Parathyroid adenoma (tissue), 2 donors: ENCODE data around the gene METTL1.
"Not testable (repeated sequence)": the region's sequence is repeated elsewhere in the genome, so short reads cannot be mapped to it uniquely, and the experiment has no call there.

Experiments used
- H2AFZ ChIP-seq: fragments of 300-600 bp; sonication (generic); one replicate; pipeline ENCODE4 v1.7.0; 2017; ENCODE audit warnings: antibody characterized with exemption, mild to moderate bottlenecking
- H3K27ac ChIP-seq: fragments of 300-600 bp; sonication (generic); one replicate; pipeline ENCODE4 v1.7.0; 2017
- H3K27me3 ChIP-seq: fragments of 300-600 bp; sonication (generic); one replicate; pipeline ENCODE4 v1.7.0; 2017; ENCODE audit warnings: low read length; ENCODE audit not compliant: control insufficient read depth, insufficient read depth
- H3K36me3 ChIP-seq: fragments of 300-600 bp; sonication (generic); one replicate; pipeline ENCODE4 v1.7.0; 2017; ENCODE audit warnings: low read length; ENCODE audit not compliant: control insufficient read depth, insufficient read depth
- H3K4me1 ChIP-seq: fragments of 300-600 bp; sonication (generic); one replicate; pipeline ENCODE4 v1.7.0; 2017; ENCODE audit warnings: control low read depth
- H3K4me2 ChIP-seq: fragments of 300-600 bp; sonication (generic); one replicate; pipeline ENCODE4 v1.7.0; 2017; ENCODE audit warnings: low read length
- H3K4me3 ChIP-seq: fragments of 300-600 bp; sonication (generic); one replicate; pipeline ENCODE4 v1.7.0; 2017; ENCODE audit warnings: low read depth, low read length
- H3K79me2 ChIP-seq: fragments of 300-600 bp; sonication (generic); one replicate; pipeline ENCODE4 v1.7.0; 2017; ENCODE audit warnings: control low read depth
- H3K9ac ChIP-seq: fragments of 300-600 bp; sonication (generic); one replicate; pipeline ENCODE4 v1.7.0; 2017; ENCODE audit warnings: mild to moderate bottlenecking
- H3K9me3 ChIP-seq: fragments of 300-600 bp; sonication (generic); one replicate; pipeline ENCODE4 v1.7.0; 2017; ENCODE audit warnings: low read length; ENCODE audit not compliant: control insufficient read depth
- TF ChIP-seq, protein P1 (sequence below): fragments of 300-600 bp; sonication (generic); IDR thresholded peaks from one replicate; pipeline ENCODE4 v1.7.0; 2017; ENCODE audit warnings: antibody characterized with exemption, mild to moderate bottlenecking
- donor health status: primary hyperparathyroidism.

METTL1 gene

DNA sequence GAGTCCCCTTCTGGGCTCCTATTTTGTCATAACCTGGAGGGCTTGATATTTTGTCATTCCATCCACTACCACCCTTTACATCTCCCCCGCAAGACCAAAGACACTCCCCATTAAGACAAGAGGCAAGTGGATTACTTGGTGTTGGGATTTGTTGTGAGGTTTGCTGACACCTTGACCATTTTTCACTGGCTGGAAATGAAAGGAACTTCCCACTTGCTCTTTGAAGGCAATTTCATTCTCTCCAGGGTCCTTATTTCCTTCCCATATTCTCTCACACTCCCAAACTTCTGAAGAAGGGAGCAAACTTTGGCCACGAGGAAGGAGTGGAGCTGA, 48.3 kb downstream of the METTL1 start:
- Histone ChIP-seq H3K4me2 (no peak overlapping the region), H3K9me3 (no peaks in the 10 kb centered on the region), H3K27ac (no peak overlapping the region), H3K4me3 (no peak overlapping the region), H3K9ac (no peak overlapping the region), H3K36me3 (no peaks in the 10 kb centered on the region), H3K27me3 (peaks cover 3% of the 10 kb centered on the region), H3K79me2 (no peaks in the 10 kb centered on the region), H2AFZ (no peak overlapping the region), H3K4me1 (peaks cover 8% of the 10 kb centered on the region)
- TF ChIP-seq, protein P1, sequence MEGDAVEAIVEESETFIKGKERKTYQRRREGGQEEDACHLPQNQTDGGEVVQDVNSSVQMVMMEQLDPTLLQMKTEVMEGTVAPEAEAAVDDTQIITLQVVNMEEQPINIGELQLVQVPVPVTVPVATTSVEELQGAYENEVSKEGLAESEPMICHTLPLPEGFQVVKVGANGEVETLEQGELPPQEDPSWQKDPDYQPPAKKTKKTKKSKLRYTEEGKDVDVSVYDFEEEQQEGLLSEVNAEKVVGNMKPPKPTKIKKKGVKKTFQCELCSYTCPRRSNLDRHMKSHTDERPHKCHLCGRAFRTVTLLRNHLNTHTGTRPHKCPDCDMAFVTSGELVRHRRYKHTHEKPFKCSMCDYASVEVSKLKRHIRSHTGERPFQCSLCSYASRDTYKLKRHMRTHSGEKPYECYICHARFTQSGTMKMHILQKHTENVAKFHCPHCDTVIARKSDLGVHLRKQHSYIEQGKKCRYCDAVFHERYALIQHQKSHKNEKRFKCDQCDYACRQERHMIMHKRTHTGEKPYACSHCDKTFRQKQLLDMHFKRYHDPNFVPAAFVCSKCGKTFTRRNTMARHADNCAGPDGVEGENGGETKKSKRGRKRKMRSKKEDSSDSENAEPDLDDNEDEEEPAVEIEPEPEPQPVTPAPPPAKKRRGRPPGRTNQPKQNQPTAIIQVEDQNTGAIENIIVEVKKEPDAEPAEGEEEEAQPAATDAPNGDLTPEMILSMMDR, result no peak

DNA sequence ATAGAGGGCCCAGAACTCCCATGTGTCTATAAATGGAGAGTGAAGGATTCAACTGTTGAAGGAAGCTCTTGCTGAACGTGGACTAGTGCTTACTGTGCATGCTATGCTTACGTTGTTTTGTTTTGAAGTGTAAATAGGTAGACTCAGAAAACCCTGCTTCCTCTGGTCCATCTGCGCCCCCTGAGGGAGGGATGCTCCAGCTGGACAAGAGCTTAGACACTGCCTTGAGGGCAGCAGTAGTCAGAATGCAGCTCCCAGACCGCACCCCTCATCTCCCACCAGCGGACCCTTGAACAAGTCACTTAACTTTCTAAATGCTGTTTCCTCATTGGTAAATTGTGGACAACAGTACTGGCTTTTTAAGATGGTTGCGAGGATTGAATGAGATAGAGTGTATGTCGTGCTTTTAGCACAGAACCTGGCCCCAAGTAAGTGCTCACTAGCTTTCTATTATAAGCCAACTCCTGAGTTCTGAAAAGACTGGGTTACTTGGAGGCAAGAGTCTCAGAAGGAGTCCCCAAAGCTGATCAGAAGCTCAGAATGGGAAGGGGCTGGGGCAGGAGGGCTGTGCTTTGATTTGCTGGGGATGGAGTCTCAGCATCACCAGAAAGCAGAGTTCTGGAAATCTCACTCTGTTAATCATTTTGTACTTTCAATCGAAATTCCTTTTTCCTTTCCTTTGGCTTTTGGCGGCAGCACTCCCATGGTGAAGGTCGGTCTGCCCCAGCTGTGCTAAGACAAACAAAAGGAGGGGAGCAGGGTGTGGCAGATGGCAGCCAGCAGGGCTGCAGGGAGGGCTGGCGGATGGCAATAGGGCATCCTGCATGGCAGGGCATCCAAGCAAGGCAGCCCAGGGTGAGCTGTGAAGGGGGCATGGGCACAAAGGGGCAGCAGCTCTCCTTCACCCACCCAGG, 48.9 kb downstream of the METTL1 start:
- Histone ChIP-seq H3K9ac (no peak overlapping the region), H3K4me3 (no peak overlapping the region), H3K36me3 (no peaks in the 10 kb centered on the region), H2AFZ (no peak overlapping the region), H3K4me2 (no peak overlapping the region), H3K27ac (no peak overlapping the region), H3K4me1 (peaks cover 4% of the 10 kb centered on the region), H3K9me3 (no peaks in the 10 kb centered on the region), H3K27me3 (peaks cover 3% of the 10 kb centered on the region), H3K79me2 (no peaks in the 10 kb centered on the region)
- TF ChIP-seq, protein P1, result no peak

DNA sequence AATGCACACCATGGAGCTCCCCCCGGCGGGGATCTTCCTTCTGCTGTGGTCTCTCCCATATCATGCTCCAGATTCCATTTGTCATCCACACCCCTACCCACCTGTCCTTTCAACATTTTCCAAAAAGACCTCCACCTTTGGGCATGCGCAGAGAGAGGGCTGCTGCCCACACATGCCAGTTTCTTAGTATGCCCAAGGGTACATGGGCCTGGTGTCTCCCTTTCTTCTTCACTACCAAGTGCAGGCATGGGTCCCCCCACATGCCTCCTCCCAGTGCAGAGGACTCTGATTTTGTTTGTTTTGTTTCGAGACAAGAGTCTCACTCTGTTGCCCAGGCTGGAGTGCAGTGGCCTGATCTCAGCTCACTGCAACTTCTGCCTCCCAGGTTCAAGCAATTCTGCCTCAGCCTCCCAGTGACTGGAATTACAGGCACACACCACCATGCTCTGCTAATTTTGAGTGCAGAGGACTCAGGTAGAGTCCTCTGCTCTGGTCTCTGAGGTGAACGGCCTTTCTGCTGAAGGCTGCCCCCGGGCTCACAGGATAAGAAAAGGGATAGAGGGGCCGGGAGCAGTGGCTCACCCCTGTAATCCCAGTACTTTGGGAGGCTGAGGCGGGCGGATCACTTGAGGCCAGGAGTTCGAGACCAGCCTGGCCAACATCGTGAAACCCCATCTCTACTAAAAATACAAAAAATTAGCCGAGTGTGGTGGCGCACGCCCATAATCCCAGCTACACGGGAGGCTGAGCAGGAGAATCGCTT, 49.9 kb downstream of the METTL1 start:
- H3K9me3 ChIP-seq, H3K79me2 ChIP-seq, H3K36me3 ChIP-seq, H2AFZ ChIP-seq, H3K27ac ChIP-seq, H3K4me2 ChIP-seq, H3K4me3 ChIP-seq, H3K9ac ChIP-seq, H3K27me3 ChIP-seq, H3K4me1 ChIP-seq: not testable (repeated sequence)

DNA sequence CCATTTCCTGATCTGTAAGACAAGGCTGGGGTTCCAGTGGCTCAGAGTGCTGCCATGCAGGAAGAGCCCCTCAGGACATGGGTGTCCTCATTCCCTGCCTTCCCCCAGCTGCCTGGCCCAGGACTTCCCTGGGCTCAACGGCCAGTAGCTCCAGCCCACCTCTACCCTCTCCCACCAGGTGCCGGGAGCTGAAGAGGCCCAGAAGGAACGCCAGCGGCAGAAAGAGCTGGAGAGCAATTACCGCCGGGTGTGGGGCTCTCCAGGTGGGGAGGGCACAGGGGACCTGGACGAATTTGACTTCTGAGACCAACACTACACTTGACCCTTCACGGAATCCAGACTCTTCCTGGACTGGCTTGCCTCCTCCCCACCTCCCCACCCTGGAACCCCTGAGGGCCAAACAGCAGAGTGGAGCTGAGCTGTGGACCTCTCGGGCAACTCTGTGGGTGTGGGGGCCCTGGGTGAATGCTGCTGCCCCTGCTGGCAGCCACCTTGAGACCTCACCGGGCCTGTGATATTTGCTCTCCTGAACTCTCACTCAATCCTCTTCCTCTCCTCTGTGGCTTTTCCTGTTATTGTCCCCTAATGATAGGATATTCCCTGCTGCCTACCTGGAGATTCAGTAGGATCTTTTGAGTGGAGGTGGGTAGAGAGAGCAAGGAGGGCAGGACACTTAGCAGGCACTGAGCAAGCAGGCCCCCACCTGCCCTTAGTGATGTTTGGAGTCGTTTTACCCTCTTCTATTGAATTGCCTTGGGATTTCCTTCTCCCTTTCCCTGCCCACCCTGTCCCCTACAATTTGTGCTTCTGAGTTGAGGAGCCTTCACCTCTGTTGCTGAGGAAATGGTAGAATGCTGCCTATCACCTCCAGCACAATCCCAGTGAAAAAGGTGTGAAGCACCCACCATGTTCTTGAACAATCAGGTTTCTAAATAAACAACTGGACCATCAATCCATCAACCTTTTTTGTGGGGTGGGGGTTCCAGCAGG, 51.0 kb downstream of the METTL1 start:
- no peak overlapping the region for H3K4me3 ChIP-seq

More for the DNA sequence above, 51.0 kb downstream of the METTL1 start:
- TF ChIP-seq, protein P1, result no peak
- Histone ChIP-seq H3K27ac (no peak overlapping the region), H3K9me3 (no peaks in the 10 kb centered on the region), H2AFZ (no peak overlapping the region), H3K79me2 (no peaks in the 10 kb centered on the region), H3K36me3 (no peaks in the 10 kb centered on the region), H3K27me3 (peaks cover 2% of the 10 kb centered on the region), H3K4me2 (no peak overlapping the region), H3K4me1 (no peaks in the 10 kb centered on the region), H3K9ac (no peak overlapping the region)
